OCI-LY3 (cell line): ENCODE measurements around the gene NCAPG2.

Source experiments
- H2AFZ ChIP-seq: fragments of 200-600, 300-600 bp; shearing (Covaris generic); 2 replicates; pipeline ENCODE4 v1.6.0; 2014; ENCODE audit warnings: antibody characterized with exemption, low read depth, low read length
- H3K27ac ChIP-seq: fragments of 200-600, 300-600 bp; sonication (generic); 2 replicates; pipeline ENCODE4 v1.5.1; 2014; ENCODE audit warnings: mild to moderate bottlenecking, low read length, moderate library complexity, mixed read lengths
- H3K27me3 ChIP-seq: fragments of 200-600, 300-600 bp; sonication (generic); 2 replicates; pipeline ENCODE4 v1.6.1; 2014; ENCODE audit warnings: low read depth, low read length, mixed read lengths
- H3K36me3 ChIP-seq: fragments of 200-600, 300-600 bp; sonication (generic); replicated peaks from 2 replicates; pipeline ENCODE3; 2014; ENCODE audit warnings: low read depth, low read length, mixed read lengths
- H3K4me1 ChIP-seq: fragments of 300-600, 200-600 bp; sonication (generic); 2 replicates; pipeline ENCODE4 v1.6.1; 2014; ENCODE audit warnings: low read length, mixed read lengths
- H3K4me2 ChIP-seq: fragments of 200-600, 300-600 bp; sonication (generic); 2 replicates; pipeline ENCODE4 v1.6.1; 2014; ENCODE audit warnings: low read length, mixed read lengths
- H3K4me3 ChIP-seq: fragments of 300-600, 200-600 bp; sonication (generic); 2 replicates; pipeline ENCODE4 v1.5.1; 2014; ENCODE audit warnings: antibody characterized with exemption, mild to moderate bottlenecking, low read length, moderate library complexity
- H3K79me2 ChIP-seq: fragments of 300-600, 200-600 bp; shearing (Covaris generic); 2 replicates; pipeline ENCODE4 v1.6.1; 2014; ENCODE audit warnings: mild to moderate bottlenecking, low read length, mixed read lengths
- H3K9ac ChIP-seq: fragments of 300-600, 200-600 bp; shearing (Covaris generic); 2 replicates; pipeline ENCODE4 v1.6.0; 2014; ENCODE audit warnings: mild to moderate bottlenecking, low read length, moderate library complexity
- H3K9me3 ChIP-seq: fragments of 200-600, 300-600 bp; shearing (Covaris generic); 2 replicates; pipeline ENCODE4 v1.6.1; 2014; ENCODE audit warnings: low read length, mixed read lengths; ENCODE audit not compliant: insufficient read depth
- H4K20me1 ChIP-seq: fragments of 200-600, 300-600 bp; sonication (generic); 2 replicates; pipeline ENCODE4 v1.6.1; 2016; ENCODE audit warnings: low read length, mixed read lengths; ENCODE audit not compliant: insufficient read depth
- EZH2phosphoT487 ChIP-seq: fragments of 200-600 bp; shearing (Covaris generic); IDR thresholded peaks from 2 replicates; pipeline ENCODE4 v1.6.1; 2018; ENCODE audit warnings: antibody characterized with exemption, mixed run types, low read depth
- TF ChIP-seq, protein P1 (sequence below): fragments of 200-600, 300-600 bp; sonication (generic); IDR thresholded peaks from 2 replicates; pipeline ENCODE4 v1.5.1; 2014; ENCODE audit warnings: antibody characterized with exemption, low read length, low read depth

The NCAPG2 gene

GRCh38 chr7:158702944-158703343 lies 1.7 kb downstream of the NCAPG2 start:
- H2AFZ ChIP-seq: no peak overlapping the region

GRCh38 chr7:158702196-158702595 lies 2.4 kb downstream of the NCAPG2 start:
- H3K27me3 ChIP-seq: no peaks in the 10 kb centered on the region
- no peak overlapping the region for H3K9ac ChIP-seq
- H3K27ac ChIP-seq: no peak overlapping the region
- H3K79me2 ChIP-seq: peaks cover 73% of the 10 kb centered on the region
- H3K36me3 ChIP-seq: peaks cover 36% of the 10 kb centered on the region
- no peak for TF ChIP-seq EZH2phosphoT487
- TF ChIP-seq, protein P1, sequence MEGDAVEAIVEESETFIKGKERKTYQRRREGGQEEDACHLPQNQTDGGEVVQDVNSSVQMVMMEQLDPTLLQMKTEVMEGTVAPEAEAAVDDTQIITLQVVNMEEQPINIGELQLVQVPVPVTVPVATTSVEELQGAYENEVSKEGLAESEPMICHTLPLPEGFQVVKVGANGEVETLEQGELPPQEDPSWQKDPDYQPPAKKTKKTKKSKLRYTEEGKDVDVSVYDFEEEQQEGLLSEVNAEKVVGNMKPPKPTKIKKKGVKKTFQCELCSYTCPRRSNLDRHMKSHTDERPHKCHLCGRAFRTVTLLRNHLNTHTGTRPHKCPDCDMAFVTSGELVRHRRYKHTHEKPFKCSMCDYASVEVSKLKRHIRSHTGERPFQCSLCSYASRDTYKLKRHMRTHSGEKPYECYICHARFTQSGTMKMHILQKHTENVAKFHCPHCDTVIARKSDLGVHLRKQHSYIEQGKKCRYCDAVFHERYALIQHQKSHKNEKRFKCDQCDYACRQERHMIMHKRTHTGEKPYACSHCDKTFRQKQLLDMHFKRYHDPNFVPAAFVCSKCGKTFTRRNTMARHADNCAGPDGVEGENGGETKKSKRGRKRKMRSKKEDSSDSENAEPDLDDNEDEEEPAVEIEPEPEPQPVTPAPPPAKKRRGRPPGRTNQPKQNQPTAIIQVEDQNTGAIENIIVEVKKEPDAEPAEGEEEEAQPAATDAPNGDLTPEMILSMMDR: no peak
- H3K4me3 ChIP-seq: no peak overlapping the region
- H3K4me2 ChIP-seq: no peak overlapping the region
- no peak overlapping the region for H2AFZ ChIP-seq
- peaks cover 21% of the 10 kb centered on the region for H3K4me1 ChIP-seq
- no peaks in the 10 kb centered on the region for H3K9me3 ChIP-seq
- H4K20me1 ChIP-seq: no peaks in the 10 kb centered on the region

More at GRCh38 chr7:158702944-158703343, 1.7 kb downstream of the NCAPG2 start:
- H3K4me2 ChIP-seq: peak overlapping the region; percentile 96
- peaks cover 21% of the 10 kb centered on the region for H3K4me1 ChIP-seq
- peaks cover 40% of the 10 kb centered on the region for H3K36me3 ChIP-seq
- no peak overlapping the region for H3K27ac ChIP-seq
- H3K9ac ChIP-seq: 0 out of 2 replicates have a peak overlapping the region, but pooled peaks have one; percentile 90
- peak overlapping the region; percentile 93; the same call in 1 of the 2 replicates for H3K4me3 ChIP-seq
- TF ChIP-seq, protein P1: no peak
- TF ChIP-seq EZH2phosphoT487: no peak
- peaks cover 69% of the 10 kb centered on the region for H3K79me2 ChIP-seq
- H4K20me1 ChIP-seq: no peaks in the 10 kb centered on the region
- 0 out of 2 replicates have a peak, but pooled peaks cover 5% of the 10 kb centered on the region for H3K9me3 ChIP-seq
- H3K27me3 ChIP-seq: no peaks in the 10 kb centered on the region

- Histone ChIP-seq H3K27ac (no peak overlapping the region), H4K20me1 (0 out of 2 replicates have a peak, but pooled peaks cover 2% of the 10 kb centered on the region), H3K27me3 (no peaks in the 10 kb centered on the region), H3K4me2 (no peak overlapping the region), H3K4me3 (no peak overlapping the region), H3K9ac (no peak overlapping the region), H2AFZ (no peak overlapping the region), H3K9me3 (no peaks in the 10 kb centered on the region), H3K4me1 (peaks cover 15% of the 10 kb centered on the region), H3K36me3 (peaks cover 55% of the 10 kb centered on the region), H3K79me2 (peaks cover 90% of the 10 kb centered on the region)
- no peak for TF ChIP-seq EZH2phosphoT487
- TF ChIP-seq, protein P1: no peak
Measured at GRCh38 chr7:158700008-158700407, 4.6 kb downstream of the NCAPG2 start.

GRCh38 chr7:158699341-158699740 lies 5.3 kb downstream of the NCAPG2 start:
- H4K20me1 ChIP-seq: 0 out of 2 replicates have a peak, but pooled peaks cover 2% of the 10 kb centered on the region
- peaks cover 15% of the 10 kb centered on the region for H3K4me1 ChIP-seq
- no peak overlapping the region for H3K9ac ChIP-seq
- H3K9me3 ChIP-seq: no peaks in the 10 kb centered on the region
- H3K4me2 ChIP-seq: no peak overlapping the region
- TF ChIP-seq EZH2phosphoT487: no peak
- TF ChIP-seq, protein P1: no peak
- no peak overlapping the region for H3K4me3 ChIP-seq
- H3K79me2 ChIP-seq: peaks cover 94% of the 10 kb centered on the region
- H3K36me3 ChIP-seq: peaks cover 55% of the 10 kb centered on the region
- no peaks in the 10 kb centered on the region for H3K27me3 ChIP-seq
- H2AFZ ChIP-seq: no peak overlapping the region
- no peak overlapping the region for H3K27ac ChIP-seq
